ENCODE results near the gene FAM131B.
"Not testable (repeated sequence)": the region's sequence is repeated elsewhere in the genome, so short reads cannot be mapped to it uniquely, and the experiment has no call there.

Gene FAM131B

GRCh38 chr7:143394777-143395176 lies 32.3 kb upstream of the FAM131B start:
- no peak for DNase-seq (ENCODE audit: low spot score)

DNA sequence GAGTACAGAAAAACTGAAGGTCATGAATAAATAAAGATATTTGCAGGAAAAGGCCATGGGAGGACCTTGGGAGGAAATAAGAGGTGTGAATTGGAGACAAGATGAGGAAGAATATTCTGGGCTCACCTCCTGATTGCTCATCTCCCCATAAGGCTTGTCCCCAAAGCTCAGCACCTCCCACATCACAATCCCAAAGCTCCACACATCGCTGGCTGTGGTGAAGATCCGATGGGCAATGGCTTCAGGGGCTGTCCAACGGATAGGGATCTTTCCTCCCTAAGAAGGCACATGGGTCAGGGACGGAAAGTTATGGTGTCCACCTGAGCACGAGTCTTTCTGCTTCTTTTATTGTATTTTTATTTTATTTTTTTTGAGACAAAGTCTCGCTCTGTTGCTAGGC lies 31.6 kb upstream of the FAM131B start:
- no peak for DNase-seq (ENCODE audit: low spot score)

- DNase-seq (ENCODE audit: low spot score), result no peak
Measured at GRCh38 chr7:143393267-143394041, 30.9 kb upstream of the FAM131B start.

GRCh38 chr7:143392875-143393266 lies 30.4 kb upstream of the FAM131B start:
- no peak for DNase-seq (ENCODE audit: low spot score)

DNA sequence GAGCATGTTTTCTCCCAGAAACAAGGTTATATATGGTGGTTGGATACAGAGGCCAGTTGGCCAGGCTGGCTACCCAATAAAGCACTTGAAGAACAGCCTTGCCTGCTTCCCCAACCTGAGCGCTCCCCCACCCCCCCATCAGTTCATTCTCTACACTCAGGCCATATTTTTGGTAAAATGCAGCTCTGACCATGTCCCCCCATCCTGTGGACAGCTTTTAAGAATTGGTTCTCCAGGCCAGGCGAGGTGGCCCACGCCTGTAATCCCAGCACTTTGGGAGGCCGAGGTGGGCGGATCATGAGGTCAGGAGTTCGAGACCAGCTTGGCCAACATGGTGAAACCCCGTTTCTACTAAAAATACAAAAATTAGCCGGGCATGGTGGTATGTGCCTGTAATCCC lies 29.9 kb upstream of the FAM131B start:
- DNase-seq (ENCODE audit: low spot score), result not testable (repeated sequence)

GRCh38 chr7:143391462-143392404 lies 29.2 kb upstream of the FAM131B start:
- DNase-seq (ENCODE audit: low spot score), result peak; percentile 31

GRCh38 chr7:143390773-143391317 lies 28.3 kb upstream of the FAM131B start:
- no peak for DNase-seq (ENCODE audit: low spot score)

DNA sequence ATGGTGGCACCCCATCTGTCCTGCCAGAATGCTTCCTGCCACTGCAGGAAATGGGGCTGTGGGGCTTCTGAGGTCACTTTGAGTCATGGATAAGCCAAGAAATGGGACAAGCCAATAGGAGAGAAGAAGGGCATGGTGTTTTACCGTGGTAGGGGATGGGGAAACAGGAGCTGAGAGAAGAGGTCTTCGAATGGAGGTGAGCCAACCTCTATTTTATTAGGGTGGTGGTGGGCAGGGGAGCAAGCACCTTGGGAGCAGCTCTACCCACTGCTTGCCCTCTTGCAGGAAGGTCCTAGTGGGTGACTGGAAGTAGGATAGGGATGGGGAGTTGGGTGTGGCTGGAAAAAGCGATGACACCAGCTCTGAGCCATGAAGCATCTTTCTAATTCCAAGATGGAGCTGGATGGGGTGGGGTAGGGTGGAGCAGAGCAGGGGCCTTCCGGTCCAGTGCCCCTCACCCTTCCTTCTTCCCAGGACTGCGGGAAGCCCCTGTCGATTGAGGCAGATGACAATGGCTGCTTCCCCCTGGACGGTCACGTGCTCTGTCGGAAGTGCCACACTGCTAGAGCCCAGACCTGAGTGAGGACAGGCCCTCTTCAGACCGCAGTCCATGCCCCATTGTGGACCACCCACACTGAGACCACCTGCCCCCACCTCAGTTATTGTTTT lies 27.7 kb upstream of the FAM131B start:
- DNase-seq (ENCODE audit: low spot score), result no peak

GRCh38 chr7:143389316-143390103 lies 27.0 kb upstream of the FAM131B start:
- DNase-seq (ENCODE audit: low spot score), result peak; percentile 43

GRCh38 chr7:143388491-143389101 lies 26.1 kb upstream of the FAM131B start:
- DNase-seq (ENCODE audit: low spot score), result no peak

- DNase-seq (ENCODE audit: low spot score), result no peak
Measured at GRCh38 chr7:143388051-143388450, 25.5 kb upstream of the FAM131B start.

DNA sequence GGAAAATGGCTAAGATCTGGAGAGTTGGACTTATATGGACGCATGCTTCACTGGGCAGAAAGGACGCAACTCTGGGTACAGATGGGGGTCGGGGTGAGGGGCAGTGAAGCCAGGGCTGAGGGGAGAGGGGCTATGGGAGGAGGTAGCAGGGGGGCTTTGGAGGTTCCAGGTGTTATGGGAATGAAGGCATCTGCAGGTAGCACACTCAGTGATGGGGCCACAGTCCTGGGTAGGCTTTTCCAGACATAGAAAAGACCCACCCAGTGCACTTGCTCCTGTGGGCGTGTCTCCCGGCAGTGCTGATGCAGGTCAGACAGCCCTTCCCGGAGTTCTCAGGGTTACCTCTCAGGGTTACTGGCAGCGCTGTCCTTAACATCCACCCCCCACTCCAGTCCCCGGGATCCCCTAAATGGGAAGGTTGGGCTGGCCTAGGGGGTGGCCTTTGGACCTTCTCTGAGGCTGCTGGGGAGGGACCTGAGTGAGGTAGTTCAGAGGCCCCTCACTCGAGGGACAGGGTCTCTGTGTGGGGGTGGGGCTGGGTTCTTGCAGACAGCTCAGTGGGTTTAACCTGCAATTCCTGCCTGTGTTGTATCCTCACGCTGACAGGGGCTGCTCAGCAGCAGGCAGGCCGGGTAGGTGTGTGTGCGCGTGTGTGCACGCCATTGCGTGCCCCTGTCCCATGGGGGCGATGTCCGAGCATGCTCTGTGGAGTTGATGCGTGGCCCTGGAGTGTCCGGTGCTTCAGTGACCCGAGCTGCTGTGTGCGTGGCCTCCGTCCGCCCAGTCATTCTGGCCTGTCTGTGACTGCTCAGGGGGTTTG lies 24.9 kb upstream of the FAM131B start:
- DNase-seq (ENCODE audit: low spot score), result no peak

DNA sequence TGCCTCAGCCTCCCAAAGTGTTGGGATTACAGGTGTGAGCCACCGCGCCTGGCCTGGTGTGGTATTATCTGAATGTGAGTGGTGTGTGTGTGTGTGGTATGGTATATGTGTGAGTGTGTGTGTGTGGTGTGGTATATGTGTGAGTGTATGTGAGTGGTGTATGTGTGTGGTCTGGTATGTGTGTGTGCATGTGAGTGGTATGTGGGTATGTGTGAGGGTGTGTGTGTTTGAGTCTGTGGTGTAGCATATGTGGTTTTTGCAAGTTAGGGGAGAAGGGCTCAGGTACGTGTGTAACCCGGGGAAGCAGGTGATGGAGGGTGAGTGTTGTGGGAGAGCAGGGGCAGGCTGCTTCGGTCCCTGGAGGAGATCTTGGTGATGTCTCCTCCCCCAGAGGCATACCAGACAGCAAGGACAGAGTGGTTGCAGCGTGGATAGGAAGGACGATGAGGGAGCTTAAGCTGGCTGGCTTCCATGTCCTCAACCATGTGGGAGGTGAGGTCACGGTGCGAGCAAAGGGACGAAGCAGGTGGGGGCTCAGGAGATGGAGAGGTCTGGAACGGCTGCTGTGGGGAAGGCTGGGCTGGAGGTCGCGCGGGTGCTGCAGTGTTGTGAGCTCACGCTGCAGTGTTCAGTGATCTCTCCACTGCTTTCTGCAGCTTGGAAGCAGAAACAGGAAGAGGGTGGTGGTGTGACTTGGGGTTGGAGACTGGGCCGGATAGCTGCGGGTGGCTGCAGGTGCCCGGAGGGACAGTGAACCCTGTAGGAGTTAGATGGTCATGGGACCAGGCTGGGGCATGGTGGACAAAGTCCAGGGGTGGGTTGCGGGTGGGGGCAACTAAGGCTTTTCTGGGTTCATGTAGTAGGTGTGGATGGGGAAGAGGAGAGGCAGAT lies 23.6 kb upstream of the FAM131B start:
- DNase-seq (ENCODE audit: low spot score), result peak; percentile 29

DNA sequence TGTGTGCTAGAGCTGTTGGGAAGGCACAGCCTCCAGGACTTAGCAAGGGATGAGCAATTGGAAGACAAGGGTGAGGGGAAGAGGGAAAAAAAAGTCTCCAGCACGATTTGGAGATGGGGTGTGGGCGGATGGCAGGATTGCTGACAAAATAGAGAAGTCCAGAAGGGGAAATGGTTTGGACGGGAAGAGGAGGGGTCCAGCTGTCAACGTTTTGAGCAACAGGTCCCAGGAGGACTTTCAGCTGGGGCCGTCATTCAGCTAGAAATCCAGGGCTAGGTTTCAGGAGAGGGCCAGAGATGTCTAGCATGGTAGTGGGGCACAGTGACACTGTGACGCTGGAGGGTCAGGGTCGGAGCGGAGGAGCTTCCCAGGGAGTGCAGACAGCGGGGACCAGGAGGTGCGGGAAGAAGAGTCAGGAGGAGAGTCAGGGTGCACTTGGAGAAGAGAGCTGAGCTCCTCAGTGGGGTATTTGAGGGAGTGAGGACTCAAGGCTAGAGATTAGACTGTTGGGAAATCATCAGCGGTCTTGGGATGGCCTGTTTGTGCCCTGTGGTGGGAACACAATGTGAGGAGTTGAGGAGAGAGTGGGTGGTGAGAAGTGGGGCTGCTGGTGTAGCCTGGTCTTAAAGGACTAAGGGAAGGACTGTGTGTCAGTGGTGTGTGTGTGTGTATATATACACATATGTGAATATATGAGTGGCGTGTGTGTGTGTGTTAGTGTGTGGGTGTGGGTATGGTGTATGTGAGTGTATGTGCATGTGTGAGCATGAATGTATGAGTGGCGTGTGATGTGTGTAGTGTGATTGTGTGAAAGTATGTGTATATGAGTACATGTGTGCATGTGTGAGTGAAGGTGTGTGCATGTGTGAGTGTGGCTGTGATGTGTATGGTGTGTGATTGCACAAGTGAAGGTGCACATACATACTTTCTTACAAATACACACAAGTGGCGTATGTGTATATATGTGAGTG lies 22.4 kb upstream of the FAM131B start:
- DNase-seq (ENCODE audit: low spot score), result no peak

DNA sequence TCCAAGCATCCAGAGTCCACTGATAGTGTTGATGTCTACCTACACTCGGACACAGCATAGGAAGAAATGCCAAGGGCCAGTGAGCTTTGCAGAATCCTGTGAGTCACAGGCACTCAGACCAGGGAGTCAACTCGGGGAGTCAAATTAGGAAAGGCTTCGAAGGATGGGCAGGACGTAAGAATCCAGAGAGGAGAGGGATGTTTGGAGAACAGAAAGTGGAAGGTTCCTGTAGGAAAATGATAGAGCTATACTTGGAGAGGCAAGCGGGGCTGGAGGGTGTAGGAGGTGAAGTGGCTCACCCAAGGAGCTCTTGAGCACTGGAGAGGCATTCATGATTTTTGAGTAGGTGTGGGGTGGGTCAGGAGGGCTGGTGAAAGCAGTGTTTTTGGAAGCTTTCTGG lies 21.6 kb upstream of the FAM131B start:
- DNase-seq (ENCODE audit: low spot score), result no peak

- no peak for DNase-seq (ENCODE audit: low spot score)
Measured at GRCh38 chr7:143383642-143383957, 21.1 kb upstream of the FAM131B start.

DNA sequence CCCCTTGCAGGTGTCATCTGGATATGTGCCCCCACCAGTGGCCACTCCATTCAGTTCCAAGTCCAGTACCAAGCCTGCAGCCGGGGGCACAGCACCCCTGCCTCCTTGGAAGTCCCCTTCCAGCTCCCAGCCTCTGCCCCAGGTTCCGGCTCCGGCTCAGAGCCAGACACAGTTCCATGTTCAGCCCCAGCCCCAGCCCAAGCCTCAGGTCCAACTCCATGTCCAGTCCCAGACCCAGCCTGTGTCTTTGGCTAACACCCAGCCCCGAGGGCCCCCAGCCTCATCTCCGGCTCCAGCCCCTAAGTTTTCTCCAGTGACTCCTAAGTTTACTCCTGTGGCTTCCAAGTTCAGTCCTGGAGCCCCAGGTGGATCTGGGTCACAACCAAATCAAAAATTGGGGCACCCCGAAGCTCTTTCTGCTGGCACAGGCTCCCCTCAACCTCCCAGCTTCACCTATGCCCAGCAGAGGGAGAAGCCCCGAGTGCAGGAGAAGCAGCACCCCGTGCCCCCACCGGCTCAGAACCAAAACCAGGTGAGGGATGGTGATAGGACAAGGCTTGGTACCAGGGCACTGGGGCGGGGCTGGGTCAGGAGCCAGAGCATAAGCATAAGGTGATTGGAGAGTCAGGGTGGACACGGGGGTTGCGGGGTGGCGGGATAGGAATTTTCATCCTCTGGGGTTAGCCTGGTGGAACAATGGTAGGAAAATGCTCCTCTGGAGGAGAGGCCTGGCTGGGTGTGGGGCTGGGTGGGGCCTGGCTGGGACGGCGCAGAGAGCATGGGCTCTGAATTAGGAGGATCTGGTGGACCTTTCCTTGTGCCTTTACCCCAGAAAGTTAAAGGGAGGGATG lies 20.5 kb upstream of the FAM131B start:
- DNase-seq (ENCODE audit: low spot score), result no peak

All from cerebellar cortex (tissue), 1 donor.